NCI-H748 treated with DMSO at 0.1 percent for 48 hours (cell line): Measurements from ENCODE around the gene ADAM23.

ENCODE experiments used
- DNase-seq: peaks from one replicate; lab custom pipeline; 2025; lab: John Stamatoyannopoulos, UW

ADAM23 gene

DNA sequence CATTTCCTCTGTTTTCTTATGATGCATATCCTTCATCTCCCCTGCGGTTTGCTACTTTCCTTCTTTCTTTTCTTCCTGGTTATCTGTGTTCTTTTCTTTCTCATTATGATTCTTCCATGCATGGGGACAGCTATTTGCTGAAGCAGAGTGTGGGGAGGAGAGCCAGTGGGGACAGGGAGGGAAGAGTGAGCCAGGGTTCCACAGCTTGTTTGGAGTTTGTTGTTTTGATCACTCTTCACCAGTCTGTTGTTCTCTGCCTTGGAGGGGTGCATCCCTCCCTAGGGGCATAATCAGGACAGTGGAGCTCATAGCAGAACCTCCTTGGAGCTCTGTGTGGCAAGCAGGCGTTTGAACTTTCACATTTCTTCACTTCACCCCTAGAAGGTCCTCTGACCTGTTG lies 68.0 kb downstream of the ADAM23 start:
- DNase-seq = no peak

DNA sequence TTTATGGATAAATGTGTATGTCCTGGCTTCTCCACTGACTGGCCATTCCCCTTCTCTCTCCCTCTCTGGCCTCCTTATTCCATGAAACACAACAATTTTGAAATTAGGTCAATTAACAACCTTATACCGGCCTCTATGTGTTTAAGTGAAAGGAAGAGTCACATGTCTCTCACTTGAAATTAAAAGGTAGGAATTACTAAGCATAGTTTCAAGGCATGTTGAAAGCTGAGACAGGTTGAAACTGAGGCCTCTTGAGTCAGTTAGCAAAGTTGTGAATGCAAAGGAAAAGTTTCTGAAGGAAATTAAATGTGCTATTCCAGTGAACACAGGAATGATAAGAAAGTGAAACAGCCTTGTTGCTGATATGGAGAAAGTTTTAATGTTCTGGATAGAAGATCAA lies 69.7 kb downstream of the ADAM23 start:
- no peak for DNase-seq

DNA sequence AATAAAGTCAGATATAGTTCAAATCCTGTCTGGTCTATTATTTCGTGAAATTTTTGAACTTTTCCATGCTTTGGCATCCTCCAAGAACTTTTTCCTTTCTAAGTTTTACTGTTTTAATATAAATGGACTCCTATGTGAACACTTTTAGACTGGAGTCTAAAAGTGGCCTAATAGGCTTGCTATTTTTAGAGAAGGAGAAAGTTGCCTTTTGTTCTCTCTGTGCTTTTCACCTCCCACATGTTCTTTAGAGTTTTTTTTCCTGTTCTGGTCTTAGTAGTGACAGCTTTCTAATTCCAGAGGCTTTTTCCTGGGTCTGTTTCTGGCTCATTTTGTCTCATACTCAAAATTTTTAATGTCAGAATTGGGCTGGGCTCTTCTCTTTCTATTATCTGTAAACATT lies 72.2 kb downstream of the ADAM23 start:
- DNase-seq = no peak

DNA sequence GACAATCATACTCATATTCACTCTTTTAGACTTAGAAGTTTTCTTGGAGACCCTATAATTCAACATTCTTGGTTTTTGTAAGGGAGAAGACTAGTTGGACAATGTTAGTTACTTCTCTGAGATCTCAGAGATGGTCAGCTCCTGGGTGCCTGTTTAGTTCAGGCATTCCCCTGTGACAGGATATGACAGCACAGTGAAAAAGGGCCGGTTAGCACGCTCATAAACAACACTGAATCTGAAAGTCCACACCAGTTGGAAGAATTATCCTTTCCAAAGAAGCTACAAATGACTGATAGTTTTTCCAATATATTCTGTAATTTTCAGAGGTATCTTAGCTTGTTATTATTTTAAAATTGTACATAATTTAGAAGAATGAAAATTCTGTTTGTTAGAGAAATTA lies 75.7 kb downstream of the ADAM23 start:
- no peak for DNase-seq

DNA sequence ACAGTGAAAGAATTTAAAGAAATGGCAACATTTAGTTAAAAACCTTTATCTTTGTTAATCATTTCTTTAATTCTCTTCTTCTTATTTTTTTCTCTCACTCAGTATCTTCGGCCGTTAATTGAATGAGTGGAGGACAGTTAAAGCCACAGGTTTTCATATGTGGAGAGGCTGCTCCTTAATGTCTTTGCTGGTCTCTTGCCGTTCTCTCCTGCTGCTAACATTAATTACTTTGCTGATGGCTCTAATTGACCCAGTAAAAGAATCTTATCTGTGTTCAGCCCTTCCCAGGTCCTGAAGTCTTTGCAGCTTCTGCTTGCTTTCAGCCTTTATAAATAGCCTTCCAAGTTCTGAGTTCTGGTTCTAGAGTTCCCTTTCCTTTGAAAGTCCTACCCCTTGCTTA lies 77.1 kb downstream of the ADAM23 start:
- no peak for DNase-seq

DNA sequence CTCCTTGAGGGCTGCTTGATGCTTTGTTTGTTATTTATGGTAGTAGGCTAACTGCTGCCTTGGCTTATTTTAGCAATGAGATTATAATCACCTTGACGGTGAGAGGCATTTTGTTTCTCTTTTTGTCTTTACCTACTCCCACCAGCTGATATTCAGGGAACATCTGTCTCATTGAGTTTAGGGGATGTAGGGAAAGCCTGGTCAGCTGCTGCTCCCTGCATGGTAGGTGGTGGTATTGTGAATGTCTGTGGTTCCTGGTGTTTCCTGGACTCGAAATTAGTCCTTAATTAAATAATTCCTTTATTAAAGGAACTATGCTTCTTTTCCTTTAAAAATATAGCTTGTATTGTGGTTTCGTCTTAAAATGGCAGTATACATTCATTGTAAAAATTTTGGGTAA lies 77.8 kb downstream of the ADAM23 start:
- no peak for DNase-seq

DNA sequence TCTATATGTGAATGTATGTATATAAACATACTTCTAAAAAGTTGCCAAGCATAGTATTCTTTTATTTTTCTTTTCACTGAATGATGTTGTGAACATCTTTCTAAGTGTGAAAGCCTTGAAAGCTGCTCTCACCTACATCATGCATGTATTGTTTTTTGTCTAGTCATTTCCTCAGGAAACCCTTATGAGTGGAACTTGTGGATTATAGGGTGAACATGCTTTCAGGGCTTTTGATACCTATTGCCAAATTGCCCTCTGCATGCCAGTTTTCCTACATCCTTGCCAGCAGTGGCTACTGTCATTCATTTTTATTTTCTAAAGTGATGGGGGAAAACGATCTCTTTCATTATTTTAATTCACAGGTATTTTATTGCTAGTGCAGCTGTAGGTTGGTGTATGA lies 78.3 kb downstream of the ADAM23 start:
- no peak for DNase-seq

DNA sequence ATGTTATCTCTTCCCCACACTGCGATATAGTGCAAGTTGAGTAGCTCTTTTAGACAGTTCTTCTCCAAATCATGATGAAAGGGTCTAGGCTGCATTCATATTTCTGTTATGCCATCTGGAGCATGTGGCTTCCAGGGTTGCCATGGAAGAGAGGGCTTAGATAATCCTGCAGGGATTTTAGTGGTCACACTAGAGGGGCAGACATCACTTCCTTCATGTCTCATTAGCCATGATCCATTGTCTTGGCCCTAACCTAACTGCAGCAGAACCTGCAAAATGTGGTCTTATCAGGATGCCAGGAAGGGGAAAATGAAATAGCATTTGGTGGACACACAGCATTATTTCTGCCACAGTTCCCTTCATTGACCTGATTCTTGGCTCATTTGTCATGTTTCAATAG lies 83.1 kb downstream of the ADAM23 start:
- DNase-seq = no peak

DNA sequence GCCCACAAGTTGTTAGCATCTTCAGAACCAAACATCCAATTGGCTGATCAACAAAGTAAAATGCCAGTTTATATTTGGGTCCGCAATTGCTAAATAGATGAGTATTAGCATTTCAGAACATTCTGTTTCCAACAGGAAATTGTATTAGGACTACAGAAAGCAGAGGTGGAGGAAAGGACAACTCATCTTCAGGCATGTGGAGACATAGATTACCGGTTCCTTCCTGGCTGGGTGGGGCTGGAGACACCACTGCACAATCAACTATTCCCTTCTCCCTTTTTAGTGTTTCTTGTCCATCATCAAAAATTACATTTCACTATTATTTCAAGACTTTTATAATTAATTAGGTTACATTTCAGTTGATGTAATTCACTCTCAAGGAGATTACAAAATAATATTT lies 83.8 kb downstream of the ADAM23 start:
- DNase-seq = no peak

DNA sequence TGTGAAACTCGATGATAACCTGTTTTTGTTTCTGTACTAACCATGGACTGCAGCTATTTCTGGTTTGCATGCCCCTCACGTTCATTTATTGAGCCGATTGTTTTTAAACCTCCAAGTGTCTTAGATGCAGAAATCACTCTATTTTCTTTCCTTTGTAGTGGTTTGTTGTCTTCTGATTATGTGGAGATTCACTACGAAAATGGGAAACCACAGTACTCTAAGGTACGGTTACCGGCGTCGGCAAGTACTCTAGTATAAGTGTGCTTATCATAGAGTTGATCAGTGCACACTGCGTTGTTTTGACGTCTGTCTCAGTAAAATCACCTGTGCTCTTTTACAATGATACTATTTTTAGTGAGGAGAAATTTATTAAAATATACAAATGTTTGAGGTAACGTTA lies 87.4 kb downstream of the ADAM23 start:
- no peak for DNase-seq

DNA sequence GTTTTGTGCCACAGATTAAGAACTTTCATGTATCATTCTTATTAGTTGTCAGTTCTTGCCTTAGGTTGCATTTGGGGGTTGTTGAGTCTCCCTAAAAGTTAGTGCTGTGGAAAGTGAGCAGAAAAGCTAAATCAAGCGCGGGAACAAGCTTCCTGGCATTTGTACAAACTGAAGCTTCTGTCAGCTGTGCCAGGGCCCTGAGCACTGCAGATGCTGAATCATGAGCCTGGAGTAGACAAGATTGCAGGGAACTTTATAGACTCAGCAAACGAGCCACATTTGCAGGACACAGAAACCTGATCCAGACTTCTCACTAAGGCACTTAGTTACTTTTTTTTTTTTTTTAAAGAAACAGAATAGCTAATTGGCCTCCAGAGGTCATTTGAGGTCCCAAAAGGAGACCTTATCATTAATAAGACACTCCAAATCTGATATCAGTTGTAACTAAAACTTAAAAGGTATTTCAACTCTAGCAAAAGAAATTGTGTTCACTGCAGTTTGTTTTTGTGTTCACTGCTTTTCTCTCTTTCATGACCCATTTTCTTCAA lies 88.7 kb downstream of the ADAM23 start:
- DNase-seq = no peak

DNA sequence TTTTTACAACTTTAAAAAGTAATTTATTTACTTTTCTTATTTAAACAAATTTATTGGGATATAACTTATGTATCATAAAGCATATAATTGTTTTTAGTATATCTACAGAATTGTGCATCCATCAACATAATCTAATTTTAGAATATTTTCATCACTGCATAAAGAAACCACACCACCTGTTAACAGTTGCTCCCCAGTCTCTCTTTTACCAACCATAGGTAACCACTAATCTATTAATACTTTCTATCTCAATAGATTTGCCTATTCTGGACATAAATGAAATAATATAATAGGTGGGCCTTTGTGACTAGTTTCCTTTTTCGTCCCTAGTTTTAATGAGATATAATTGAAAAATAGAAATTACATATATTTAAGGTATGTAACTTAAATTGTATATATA lies 90.6 kb downstream of the ADAM23 start:
- DNase-seq = no peak

DNA sequence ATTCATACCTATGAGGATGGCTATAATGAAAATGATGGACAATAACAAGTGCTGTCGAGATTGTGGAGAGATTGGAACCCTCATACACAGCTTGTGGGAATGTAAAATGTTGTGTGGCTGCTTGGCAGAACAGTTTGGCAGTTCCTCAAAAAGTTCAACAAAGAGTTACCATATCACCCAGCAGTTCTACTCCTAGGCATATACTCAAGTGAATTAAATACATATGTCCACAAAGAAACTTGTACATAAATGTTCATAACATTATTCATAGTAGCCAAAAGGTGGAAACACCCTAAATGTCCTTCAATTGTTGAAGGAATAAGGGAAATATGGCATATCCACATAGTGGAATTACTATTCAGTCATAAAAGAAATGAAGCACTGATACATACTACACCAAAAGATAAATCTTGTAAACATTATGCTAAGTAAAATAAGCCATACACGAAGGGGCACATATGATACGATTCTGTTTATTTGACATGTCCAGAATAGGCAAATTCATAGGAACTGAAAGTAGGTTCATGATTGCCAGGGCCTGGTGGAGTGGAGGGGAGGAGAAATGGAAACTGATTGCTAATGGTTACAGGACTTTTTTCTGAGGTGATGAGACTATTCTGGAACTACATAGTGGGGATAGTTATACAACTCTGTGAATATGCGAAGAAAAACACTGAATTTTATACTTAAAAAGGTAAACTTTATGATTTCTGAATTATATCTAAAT lies 92.1 kb downstream of the ADAM23 start:
- no peak for DNase-seq

DNA sequence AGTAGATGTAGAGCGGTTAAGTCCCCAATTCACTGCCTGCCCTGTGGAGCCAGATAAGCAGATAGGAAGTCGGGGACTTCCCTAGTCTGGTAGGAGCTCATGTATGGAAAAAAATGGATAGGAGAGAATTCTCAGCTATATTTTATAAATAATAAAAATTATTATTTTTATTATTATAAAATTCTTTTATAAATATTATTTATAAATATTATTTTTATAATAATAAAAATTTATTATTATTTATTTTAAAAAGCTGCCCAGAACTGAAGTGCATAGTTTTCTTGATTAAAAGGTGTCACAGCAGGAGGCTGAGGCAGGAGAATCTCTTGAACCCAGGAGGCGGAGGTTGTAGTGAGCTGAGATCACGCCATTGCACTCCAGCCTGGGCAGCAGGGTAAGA lies 97.4 kb downstream of the ADAM23 start:
- DNase-seq = no peak

DNA sequence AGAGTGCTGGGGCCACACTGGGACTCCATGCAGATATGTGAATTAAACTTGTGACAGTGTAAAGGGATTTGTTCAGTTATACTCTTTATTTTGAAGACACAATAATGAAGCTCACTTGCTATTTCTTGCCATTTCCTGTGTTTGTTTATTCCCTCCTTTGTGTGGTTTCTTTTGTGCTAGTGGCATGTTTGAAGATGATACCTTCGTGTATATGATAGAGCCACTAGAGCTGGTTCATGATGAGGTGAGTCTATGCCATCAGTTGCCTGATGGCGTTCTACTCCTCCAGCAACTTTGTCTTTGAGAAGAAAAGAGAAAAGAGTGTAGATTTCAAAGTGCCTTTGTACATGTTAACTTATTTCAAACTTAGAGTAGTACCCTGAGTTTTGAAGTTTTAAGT lies 99.7 kb downstream of the ADAM23 start:
- DNase-seq = no peak

DNA sequence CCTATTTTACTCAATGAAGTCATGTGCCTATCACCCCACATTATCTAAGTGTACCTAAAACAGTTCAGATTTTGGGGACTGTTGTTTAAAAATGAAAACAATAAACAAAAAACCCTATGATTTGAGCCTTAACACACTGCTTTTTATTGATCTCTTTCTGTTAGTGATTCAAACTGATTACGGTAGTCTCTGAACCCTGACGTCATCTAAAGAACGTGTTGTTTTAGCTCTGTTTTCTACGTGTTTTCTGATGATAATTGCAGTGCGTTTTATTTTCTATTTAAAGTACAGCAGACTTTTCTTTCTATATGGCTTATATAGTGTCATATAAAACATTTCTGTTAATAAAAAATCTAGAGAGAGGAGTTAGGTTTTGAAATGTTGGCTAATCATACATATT lies 105.1 kb downstream of the ADAM23 start:
- DNase-seq = no peak

DNA sequence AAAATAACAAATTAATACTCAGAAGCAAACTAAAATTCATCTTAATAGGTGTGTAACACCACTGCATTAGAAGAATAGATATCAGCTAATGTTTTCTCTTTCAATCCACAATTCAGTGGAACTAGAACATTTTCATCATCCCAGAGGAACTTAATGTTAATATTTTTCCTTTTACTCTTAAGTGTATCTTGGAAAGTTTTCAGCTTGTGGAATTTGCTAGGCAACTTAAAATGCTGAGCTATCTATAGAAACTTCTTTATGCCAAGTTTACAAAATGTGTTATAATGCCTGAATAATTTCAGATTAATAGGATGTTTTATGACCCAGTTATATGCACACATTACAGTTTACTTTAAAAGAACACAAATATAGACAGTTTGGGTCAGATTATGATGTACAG lies 112.4 kb downstream of the ADAM23 start:
- no peak for DNase-seq

DNA sequence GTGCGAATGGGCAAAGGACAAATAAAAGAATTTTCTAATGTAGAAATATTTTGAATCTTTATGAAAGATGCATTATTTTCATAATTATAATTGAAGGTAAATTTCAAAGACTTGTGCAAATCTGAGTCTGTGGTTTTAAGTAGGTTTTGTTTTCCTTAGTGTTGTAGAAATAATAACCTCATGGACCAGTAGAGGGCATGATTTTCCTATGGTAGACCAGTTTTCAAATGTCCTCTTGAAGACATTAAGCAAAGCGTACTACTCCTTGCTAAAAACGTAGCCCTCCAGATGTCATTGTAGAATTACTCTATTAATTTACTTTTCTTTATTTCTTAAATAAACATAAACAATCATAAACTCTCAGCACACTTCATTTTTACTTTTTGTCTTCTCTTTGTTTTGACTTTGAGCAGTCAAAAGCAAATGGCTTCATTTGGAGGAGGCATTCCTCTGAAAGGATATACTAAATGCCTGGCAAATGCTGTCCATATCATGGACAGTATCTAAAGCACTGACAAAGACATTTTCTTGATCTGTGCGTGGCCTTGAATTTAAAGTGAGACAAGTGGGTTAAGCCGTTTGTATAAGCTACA lies 113.1 kb downstream of the ADAM23 start:
- peak; percentile 13 for DNase-seq

DNA sequence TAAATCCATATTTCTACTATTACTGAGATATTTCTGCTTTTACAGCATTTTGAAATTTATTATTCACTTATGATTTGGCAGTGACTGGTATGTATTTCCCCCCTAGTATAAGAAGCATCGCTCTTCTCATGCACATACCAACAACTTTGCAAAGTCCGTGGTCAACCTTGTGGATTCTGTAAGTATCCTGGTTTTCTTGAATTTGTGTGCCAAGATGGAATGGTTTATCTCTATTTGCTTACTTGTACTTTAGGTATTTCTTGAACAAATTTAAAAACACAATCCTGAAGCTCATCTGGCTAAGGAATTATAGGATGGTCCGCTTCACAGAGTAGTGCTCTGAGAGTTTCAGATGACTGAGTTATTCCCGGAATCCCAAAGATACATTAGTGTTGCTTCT lies 114.0 kb downstream of the ADAM23 start:
- DNase-seq = no peak

DNA sequence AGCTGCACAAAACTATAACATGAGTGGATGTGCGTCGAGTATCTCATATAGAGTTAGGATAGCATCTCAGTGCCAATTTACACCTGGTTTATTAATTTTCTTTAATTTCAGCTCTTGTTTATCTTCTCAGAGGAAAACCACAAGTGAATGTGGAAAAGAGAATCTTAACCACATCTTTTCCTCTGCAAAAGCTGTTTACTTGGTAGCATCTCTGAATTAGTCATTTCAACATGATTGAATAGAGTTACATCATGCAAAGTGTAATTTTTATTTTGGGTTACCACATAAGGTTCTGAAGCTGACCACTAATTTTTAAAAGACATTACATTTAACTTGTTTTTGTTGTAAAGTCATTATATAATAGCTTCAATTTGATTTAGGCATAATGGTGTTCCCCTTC lies 115.2 kb downstream of the ADAM23 start:
- no peak for DNase-seq

DNA sequence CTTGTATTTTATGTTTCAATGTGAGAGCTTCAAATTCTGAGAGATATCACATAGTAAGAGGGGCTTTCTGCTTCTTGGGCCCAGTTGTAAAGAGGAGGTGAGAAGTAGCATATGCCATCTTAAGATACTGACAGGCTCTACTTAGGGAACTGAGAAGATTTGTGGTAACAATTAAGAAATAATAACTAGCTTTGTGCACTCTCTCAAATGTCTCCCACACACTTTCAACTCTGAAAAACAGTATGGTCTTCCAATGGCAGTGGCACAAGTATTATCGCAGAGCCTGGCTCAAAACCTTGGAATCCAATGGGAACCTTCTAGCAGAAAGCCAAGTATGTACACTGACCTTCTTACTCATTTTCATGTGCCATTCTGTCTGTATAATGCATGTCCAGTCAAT lies 118.6 kb downstream of the ADAM23 start:
- no peak for DNase-seq

DNA sequence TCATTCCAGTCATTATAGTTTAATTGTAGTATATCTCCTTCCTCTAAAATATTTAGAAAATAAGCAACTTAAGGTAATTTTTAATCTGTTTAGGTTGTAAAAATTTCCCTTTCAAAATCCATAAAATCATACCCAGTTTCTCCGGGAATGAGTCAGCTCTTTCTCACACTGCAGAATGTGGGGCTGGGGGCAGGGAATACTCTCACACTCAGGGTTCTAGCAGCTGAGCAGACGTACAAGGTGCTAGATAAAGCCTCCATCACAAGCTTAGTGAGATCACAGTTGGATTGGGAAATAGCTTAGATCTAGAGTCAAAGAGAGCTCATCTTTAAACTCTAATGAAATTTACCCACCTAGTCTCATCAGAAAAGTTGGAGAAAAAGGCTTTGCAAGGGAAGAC lies 119.0 kb downstream of the ADAM23 start:
- no peak for DNase-seq

DNA sequence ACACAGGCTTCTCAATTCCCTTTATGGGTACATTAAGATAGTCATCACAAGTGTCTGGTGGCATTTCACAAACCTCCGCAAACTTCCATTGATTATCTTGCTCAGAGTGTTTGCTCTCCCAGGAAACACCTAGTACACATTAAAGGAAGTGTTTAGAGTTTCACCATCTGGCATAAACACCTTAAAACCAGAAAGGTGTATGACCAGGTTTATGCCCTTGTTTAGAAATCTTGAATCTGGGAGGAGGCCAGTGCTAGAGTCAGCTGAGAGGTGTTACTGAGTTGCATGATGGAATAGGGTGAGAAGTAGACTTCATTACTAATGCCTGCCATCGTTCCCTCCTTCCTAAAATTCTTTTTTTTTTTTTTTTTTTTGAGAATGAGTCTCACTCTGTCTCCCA lies 120.0 kb downstream of the ADAM23 start:
- DNase-seq = no peak

DNA sequence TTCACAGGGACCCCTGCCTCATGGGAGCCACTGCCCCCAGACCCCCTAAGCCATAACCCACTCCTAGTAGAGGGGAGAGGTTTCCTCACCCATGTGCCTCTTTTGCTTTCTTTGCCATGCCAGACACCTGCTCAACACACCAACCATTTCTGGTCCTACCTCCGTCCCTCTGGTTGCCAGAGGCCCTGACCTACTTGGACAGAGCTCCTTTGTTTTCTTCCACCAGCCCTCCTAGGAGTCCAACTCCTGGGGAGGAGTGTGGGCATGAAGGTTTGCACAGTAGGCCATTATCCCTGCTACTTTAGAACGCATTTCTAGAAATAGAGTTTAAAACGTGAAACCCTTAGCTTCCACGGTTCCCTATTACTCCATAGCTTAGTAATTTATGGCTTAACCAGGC lies 122.3 kb downstream of the ADAM23 start:
- DNase-seq = no peak
